Right hindlimb (tissue), 1 donor: ENCODE data around the gene VWA5B2.
"Not testable (repeated sequence)": the region's sequence is repeated elsewhere in the genome, so short reads cannot be mapped to it uniquely, and the experiment has no call there.

Experiments used
- DNase-seq: peaks from one replicate; pipeline ENCODE4 v3.0.0-alpha.2; 2018

The VWA5B2 gene

DNA sequence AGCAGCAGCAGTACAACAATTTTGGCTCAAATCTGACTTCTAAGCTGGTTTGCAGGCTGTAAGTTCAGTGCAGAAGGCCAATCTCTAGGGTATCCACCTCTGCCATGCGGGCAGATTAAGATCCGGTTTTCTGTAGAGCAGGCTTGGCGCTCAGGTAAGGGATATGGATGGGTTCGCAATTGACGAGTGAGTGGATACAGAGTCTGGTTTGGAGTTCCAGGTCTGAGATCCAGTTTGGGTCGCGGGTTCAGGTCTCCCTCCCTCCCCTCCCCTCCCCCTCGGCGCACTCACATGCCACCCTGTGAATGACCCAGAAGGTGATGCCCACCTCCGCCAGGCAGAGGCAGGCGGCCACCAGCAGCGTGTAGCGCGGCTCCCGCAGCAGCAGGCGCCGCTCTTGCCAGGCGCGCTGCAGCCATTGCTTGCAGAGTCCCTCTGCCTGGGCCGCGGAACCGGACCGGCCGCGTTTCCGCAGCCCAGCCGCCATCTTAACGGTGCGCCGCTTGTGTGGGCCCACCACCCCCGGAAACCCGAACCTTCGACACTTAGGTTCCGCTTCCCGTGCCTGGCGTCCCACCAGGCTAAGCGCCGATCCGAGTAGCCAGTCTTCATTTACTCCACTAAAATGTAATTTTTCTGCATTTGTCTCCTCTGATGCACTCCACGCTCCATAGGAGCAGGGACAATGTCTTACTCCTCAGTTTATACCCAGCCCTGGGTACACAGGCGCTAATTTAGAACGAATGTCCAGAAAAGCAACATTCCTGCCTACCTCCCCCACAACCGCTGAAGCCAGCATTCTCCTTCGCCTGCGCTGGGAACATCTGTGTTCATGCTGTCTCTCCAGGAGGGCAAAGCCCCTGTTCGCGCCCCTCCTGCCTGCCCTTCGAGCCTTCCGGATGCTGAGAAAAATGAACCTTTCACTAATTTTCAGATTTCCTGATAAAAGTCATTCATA, 19.3 kb downstream of the VWA5B2 start, which contains the start of gene ALG3:
TSS of gene ALG3 (minus strand) at position 509 of the 958 bp plus-strand sequence. CDS start at position 487, 22 bp downstream.
- DNase-seq, result peak; percentile 89

DNA sequence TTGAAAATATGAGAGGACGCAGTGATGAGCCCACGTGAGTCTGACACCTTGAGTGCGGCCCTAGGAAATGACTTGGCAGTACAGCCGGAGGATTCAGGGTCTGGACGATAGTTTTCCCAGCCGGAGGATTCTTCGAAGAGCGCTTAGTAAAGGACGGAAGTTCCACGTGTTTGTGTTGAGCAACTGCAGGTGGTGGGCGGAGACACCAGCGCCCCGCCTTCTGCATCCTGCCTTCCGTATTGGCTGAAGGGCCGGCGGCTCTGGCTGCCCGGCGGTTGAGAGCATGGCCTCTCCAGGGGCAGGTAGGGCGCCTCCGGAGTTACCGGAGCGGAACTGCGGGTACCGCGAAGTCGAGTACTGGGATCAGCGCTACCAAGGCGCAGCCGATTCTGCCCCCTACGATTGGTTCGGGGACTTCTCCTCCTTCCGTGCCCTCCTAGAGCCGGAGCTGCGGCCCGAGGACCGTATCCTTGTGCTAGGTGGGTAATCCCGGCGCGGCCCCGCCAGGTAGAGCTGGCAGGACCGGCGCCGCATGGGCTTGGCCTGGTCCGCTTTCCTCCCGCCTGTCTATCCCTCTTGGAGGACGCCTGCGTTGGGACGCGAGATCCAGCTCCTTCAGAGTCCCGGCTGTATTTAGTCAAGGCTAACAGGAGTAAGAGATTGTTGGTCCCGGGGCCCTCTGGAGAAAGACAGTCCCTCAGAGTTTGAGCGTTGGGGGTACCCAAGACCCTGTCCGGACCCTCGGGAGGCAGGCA, 20.2 kb downstream of the VWA5B2 start, which contains the start of gene EEF1AKMT4:
TSS of gene EEF1AKMT4 (plus strand) at position 261 of the 755 bp plus-strand sequence. CDS start at position 284, 23 bp downstream.
- DNase-seq, result peak; percentile 96

DNA sequence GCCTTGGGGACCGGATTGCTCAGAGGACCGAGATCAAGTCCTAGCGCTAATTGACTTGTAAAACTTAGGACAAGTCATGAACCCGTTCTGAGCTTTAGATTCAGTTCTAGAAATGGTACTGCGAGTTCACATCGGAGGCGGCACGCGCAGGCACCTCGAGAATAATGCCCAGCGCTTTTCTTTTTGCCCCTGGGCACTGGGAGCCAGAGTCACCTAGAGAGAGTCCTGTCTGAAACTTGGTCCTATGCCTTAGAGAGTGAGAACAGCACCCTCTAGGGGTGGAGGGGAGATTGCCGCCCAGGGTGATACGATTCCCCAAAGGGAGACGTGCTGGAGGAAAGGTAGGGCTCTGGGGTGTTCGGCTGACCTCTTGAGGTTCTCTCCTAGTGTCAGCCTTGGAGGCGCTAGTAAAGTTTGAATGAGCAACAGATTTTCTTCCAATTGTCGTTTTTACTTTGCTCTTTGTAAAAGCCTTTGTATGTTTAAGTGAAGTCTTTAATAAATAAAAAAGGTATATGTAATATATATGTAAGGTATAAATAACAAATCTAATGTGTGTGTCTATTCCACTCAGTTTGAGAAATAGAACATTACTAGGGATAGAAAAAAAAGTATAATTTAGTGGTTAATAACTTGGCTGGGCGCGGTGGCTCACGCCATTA, 20.9 kb downstream of the VWA5B2 start:
- DNase-seq, result peak; percentile 73

DNA sequence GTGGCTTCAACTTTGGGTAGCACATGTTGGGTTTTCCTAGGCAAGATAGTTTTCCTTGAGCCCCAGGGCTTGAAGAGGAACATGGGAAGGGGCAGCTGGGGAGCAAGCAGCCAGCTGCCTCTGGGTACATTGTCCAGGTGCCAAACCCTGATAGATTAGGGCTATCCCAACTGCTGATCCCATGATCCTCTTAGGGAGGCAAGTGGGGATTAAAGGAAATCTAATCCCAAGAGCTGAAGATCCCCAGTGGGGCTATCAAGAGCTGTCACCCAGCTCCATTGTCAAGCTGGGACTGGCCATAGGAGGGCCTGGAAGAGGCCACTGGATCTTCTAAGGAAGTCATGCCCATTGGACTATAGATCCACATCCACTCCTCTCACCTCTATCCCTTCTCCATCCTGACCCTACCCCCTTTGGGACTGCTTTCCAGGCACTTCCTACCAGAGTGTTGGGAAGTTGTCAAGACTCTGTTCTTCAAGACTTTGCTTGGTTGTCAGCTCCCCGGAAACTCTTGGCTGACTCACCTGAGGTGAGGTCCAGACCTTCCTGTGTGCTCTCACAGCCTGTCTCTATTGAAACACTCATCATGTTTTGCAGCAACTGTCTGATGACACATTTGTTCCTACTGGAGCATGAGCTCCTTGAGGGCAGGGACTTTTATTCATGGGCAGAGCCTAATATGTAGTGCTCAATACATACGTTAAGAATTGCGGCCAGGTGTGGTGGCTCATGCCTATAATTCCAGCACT, 26.1 kb downstream of the VWA5B2 start:
- no peak for DNase-seq

DNA sequence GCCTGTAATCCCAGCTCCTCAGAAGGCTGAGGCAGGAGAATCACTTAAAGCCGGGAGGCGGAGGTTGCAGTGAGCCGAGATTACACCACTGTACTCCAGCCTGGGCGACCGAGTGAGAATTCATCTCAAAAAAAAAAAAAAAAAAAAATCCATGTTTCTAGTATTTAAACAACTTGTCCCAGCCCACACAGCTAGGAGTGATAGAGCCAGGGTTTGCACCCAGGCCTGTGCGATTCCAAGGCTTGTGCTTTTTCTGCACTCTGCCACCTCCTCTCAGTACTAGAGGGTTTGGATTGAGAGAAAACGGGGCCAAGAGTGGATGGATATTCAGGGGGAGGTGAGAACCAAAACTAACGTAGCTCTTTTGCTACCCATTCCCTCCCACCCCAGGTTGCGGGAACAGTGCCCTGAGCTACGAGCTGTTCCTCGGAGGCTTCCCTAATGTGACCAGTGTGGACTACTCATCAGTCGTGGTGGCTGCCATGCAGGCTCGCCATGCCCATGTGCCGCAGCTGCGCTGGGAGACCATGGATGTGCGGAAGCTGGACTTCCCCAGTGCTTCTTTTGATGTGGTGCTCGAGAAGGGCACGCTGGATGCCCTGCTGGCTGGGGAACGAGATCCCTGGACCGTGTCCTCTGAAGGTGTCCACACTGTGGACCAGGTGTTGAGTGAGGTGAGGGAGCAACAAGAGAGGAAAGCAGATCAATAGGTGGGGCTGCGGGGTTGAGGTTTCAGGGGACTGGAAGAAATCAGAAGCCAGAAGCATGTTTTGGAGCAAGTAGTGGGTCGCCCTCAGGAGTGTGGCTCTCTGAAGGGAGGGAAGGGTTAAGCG, 27.9 kb downstream of the VWA5B2 start:
- no peak for DNase-seq

DNA sequence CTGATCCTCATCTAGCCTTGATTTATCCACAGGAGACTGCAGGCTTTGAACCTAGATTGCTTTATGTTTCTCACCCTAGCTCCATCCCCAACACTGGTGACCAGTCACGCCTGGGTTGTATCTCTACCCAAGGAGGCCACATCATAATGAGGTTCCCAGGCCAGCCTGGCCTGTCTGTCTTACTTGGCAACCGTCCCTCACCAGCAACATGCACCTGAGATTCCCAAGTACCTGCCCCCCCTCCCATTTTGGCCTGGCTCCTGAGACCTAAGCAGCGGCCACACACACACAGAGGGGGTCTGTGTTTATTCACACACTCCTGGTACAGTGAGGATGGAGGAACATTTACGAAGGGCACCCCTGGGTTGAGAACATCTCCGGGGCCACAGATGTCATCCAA, 29.5 kb downstream of the VWA5B2 start:
- DNase-seq, result no peak

DNA sequence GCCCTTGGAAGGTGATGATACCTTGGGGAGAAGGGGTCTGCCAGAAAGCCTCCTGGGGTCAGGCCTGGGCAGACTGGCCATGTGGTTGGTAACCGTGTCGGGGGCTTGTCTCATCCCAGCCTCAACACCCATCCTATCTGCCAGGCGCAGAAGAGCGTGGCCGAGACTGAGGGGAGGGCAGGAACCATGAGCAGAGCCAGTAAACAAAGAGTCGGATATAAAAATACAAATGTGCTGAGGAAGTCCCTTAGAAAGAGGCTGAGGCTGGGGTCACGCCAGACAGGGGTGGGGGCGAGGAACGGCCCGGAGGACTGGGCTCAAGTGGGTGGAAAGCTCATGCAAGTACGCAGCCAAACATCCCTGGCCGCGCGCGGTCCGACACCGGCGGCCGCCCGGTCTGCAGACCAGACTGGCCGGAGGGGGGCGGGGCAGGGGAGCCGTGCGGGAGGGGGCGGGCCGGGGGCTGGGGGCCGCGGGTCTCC, 30.1 kb downstream of the VWA5B2 start:
- DNase-seq, result no peak

DNA sequence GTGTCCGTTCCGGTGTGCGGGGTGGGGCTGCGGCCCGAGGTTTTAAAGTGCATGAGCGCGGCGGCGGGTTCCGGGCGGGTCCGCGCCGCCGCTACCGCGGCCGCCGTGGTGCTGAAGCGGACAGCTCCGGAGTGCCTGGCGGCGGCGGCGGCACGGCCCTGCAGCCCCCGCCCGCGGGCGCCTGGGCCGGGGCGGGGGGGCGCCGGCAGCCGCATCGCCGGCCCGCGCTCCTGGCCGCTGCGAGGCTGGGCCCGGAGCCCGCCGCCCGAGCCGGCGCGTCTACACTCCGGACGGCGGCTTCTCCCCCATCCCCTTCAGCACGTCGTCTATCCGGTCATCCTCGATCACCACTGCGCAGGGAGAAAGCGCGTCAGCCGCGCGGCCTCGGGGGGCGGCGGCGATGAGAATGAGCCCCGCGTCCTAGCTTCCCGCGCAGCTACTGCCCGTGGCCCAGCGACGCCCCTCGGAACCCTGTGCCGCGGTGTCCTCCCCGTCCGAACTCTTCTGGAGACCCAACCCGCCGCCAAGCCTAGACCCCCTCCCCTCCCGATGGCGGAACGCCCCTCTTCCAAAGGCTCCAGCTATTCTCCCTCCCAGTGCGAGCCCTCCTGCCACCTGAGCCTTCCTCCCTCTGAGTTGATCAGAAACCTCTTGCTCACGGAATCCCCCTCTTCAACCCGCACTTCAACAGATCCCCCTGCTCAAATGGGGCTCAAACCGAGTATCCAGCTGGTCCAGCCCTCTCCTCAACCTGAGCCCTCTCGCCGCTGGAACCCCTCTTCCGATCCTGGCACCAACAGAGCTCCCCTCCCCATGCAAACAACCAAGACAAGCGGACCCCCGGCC, 30.7 kb downstream of the VWA5B2 start:
- DNase-seq, result peak; percentile 53

DNA sequence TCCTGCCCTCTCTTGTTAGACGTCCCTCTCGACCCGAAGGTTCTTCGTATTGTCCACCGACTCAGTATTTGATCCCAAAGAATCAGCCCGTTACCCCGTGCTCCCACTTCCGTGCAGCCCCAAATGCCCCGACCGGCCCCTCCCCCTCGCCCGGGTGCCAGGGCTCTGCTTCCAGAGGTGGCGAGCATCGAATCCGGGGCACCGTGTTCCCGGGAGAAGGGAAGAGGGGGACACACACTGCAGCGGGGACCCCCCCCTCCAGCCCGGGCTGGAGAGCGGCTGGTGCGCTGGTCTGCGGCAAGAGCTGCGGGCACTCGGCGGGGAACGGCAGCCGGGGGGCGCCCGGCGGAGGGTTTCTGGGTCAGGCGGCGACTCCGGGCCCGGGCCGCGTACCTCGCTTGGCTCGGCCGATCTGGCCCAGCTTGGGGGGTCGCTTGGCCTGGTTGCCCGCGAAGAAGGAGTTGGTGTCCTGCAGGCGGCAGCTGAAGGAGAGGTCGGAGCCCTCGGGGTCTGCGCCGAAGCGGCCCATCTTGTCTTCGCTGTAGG, 31.4 kb downstream of the VWA5B2 start:
- no peak for DNase-seq

DNA sequence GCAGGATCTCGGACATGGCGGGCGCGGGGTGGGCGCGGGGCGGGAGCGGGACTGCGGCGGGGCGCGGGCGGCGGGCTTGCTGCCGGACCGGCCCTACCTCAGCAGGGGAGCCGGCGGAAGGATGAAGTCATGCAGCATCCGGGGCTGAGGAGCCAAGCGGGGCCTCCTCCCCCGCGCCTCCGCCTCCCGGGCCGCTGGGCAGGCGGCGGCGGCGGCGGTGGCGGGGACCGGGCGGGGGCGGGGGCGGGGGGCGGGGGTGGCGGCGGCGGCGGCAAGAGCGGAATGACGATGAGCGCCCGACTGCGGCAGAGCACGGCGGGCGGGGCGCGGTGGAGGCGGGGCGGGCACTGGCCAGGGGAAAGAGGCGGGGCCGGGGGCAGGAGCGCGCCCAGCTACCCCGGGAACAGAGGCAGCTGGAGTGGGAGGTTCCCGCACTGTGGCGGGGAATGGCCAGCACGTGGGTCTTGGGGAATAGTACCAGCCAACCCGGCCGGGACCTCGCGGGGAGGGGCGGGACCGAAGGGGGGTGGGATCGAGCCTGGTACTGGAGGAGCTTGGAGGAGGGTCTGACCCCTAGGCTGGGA, 32.0 kb downstream of the VWA5B2 start, which contains the start of gene CAMK2N2:
TSS of gene CAMK2N2 (minus strand) at position 284 of the 584 bp plus-strand sequence. CDS start at position 16, 268 bp downstream.
- DNase-seq, result no peak

DNA sequence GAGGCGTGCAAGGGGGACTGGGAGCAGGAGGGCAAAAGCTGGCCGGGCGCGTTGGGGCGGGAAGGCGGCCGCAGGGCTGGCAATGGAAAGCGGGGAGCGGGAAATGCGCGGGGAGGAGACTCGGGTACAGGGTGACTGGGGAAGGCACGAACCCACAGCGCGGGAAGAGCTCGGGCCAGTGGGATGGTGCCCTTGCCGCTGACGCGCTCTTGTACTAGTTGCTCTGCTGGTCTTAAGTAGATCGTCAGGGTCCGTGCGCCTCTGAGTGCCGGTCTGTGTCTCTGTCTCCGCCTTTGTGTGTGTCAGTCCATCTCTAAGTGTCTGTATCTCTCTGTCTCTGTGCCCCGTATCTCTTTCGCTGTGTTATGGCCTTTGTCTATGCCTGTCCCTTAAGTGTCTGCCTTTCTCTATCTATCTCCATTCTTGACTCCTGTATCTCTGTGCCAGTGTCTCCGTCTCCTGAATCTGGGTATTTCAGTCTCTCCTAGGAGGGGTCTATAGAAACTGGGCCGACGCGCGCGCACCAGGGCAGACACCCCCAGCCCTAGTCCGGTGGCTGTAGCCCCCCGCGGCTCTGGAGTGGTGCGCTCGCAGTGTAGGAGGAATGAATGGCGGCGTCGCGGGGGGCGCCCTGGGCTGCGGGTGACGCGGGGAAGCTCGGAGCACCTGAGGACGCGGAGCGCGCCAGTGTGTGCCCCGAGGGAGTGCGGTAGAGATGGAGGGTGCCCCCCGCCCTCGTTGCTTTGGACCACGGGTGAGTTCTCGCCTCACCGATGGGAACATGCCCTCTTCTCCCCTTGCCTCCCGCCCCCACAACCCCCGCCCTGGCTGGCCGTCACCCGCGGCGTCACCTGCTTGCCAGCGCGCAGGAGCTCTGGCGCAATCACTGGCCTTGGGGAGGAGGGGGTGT, 32.7 kb downstream of the VWA5B2 start:
- no peak for DNase-seq

DNA sequence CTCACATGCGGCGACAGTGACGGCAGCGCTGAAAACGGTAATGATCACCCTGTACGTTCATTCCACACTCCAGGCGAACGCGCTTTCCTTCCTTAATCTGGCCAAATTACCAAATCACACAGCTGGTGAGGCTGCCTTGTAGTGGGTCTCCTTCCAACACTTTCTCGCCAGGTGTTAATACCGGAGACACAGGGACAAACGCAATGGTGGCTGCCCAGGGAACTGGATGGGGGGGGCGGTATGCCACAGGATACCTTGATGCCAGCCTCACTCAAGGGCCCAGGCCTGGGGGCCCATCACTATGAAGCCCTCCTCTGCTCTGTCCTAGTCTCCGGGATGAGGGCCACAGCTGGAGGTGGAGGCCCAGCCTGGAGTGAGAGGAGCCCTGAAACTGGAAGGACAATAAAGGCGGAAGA, 33.4 kb downstream of the VWA5B2 start:
- DNase-seq, result no peak

DNA sequence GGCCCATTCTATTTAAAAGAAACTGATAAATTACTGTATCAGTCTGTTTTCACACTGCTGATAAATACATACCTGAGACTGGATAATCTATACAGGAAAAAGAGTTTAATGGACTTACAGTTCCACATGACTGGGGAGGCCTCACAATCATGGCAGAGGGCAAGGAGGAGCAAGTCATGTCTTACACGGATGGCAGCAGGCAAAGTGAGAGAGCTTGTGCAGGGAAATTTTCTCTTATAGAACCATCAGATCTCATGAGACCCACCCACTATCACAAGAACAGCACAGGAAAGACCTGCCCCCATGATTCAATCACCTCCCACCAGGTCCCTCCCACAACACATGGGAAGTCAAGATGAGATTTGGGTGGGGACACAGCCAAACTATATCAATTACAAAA, 37.9 kb downstream of the VWA5B2 start:
- DNase-seq, result not testable (repeated sequence)

DNA sequence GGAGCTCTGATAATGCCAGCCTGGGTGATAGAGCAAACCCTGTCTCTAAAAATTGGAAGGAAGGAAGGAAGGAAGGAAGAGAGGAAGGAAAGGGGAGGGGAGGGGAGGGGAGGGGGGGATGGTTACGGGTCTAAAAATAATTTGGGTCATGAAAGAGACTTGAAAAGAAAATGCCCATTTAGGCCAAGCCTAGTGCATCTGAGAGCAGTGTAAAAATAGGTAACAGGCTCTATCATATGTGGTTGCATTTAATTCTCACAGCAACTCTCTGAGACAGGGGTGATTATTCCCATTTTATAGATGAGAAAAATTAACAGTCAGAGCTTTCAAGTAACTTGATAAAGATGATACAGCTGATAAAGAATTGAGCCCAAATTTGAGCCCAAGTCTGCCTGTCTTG, 42.9 kb downstream of the VWA5B2 start:
- DNase-seq, result no peak

DNA sequence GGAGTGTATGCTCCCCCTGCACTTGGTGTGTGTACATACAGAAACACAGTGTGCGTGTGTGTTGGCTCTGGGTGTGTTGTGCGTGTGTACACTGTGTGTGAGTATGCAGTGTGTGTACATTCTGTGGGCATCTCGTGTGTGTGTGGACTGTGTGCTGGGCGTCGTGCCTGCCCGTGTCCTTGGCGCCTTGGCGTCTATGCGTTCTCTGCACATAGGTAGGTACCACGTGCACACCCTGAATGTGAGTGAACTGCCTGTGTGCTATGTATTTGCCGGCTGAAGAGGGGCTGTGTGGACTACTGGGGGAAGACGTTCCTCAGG, 46.0 kb downstream of the VWA5B2 start:
- no peak for DNase-seq

DNA sequence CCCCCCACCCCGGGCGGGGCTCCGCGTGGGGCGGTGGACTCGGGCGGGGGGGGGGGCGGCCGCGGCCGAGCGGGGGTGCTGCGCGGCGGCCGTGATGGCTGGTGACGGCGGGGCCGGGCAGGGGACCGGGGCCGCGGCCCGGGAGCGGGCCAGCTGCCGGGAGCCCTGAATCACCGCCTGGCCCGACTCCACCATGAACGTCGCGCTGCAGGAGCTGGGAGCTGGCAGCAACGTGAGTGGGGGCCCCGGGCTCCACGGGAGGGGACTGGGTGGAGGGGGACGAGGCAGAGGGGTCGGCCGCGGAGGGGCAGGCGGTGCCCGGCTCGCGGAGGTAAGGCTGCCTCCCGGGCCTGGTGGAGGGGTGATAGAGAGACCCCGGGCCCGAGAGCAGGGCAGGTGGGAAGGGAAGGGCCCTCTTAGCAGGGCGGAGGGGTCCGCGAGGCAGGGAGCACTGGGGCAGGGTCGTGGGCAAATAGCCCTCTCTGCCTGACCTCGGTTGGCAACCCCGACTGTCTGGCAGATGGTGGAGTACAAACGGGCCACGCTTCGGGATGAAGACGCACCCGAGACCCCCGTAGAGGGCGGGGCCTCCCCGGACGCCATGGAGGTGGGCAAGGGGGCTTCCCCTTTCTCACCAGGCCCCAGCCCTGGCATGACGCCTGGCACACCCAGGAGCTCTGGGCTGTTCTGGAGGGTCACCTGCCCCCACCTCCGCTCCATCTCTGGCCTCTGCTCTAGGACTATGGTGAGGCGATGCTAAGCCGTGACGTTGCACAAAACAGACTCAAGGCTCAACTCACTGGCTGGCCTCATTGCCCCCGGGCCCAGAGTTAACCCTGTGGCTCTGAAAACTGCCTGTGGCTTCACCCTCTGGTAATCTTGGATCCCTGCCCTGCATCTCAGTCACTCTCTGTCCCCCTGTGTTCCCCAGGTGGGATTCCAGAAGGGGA, 46.9 kb downstream of the VWA5B2 start, which contains the start of gene ECE2:
TSS of gene ECE2 (plus strand) at position 62 of the 950 bp plus-strand sequence. CDS start at position 194, 132 bp downstream.
- DNase-seq, result no peak

DNA sequence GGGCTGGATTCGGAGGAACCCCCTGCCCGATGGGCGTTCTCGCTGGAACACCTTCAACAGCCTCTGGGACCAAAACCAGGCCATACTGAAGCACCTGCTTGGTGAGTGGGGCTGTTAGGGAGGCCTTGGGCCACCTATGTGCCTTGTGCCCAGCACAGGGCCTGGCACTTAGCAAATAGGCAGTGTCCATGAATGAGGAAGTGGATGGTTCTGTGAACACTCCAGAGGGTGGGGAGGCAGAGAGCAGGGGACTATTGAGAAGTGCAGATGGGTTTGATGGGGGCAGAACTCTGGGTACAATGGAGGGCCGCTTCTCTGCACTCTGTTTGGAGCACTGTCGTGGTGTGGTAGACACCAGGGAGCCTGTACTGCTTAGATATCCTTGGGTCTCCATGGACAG, 48.0 kb downstream of the VWA5B2 start:
- no peak for DNase-seq
